Bronchial epithelial cell (primary cell): ENCODE data around the gene ZNF217. TPM values are rescaled to one million over a fixed set of nuclear protein-coding genes. Genes with fewer than 3 reads are reported as not detected.
A peak's percentile ranks its signal among the peaks of the same experiment; 100 is the strongest.
"Not testable (repeated sequence)": the region's sequence is repeated elsewhere in the genome, so short reads cannot be mapped to it uniquely, and the experiment has no call there.

Experiments
- DNase-seq: peaks from one replicate; pipeline ENCODE4 v3.0.0-alpha.2; 2010; ENCODE audit warnings: low read depth
- FAIRE-seq: peaks from 2 replicates; lab custom pipeline; 2011; peaks lifted over from hg19 to GRCh38; lab: Jason Lieb, UNC
- H3K27me3 ChIP-seq: 2 replicates; pipeline ENCODE4 v1.5.1; 2011; ENCODE audit warnings: low read length; ENCODE audit not compliant: control insufficient read depth, insufficient read depth
- H3K36me3 ChIP-seq: 2 replicates; pipeline ENCODE4 v1.5.1; 2011; ENCODE audit warnings: low read length; ENCODE audit not compliant: control insufficient read depth, insufficient read depth
- H3K4me3 ChIP-seq: 2 replicates; pipeline ENCODE4 v1.5.1; 2011; ENCODE audit warnings: mild to moderate bottlenecking, low read depth, low read length, control low read depth
- CTCF ChIP-seq: IDR thresholded peaks from 2 replicates; pipeline ENCODE4 v1.5.1; 2011; ENCODE audit warnings: mild to moderate bottlenecking, moderate library complexity, low read length, control low read depth, inconsistent platforms; ENCODE audit not compliant: insufficient read depth, severe bottlenecking
- total RNA-seq: library from RNA; depleted of rRNA; stranded (reverse); fragments of >200 nt; gene quantifications from 2 replicates; pipeline ENCODE4 v1.2.1, GENCODE V29; 2014

ZNF217 gene
- total RNA-seq, 1 donor from 2014 or later, result 24.7 TPM

- Histone ChIP-seq H3K4me3 (no peak overlapping the region), H3K27me3 (no peaks in the 10 kb centered on the region), H3K36me3 (no peaks in the 10 kb centered on the region)
- DNase-seq, result peak; percentile 96
- TF ChIP-seq CTCF, result no peak
- FAIRE-seq, result no peak
Measured at GRCh38 chr20:53621482-53622246, 28.0 kb upstream of the ZNF217 start.

GRCh38 chr20:53618490-53619000, 24.9 kb upstream of the ZNF217 start:
- not testable (repeated sequence) for H3K4me3 ChIP-seq, FAIRE-seq, DNase-seq, H3K27me3 ChIP-seq, H3K36me3 ChIP-seq

- Histone ChIP-seq H3K4me3 (no peak overlapping the region), H3K36me3 (no peaks in the 10 kb centered on the region), H3K27me3 (no peaks in the 10 kb centered on the region)
- no peak for FAIRE-seq
- DNase-seq, result peak; percentile 31
- TF ChIP-seq CTCF, result no peak
Measured at GRCh38 chr20:53617791-53618489, 24.3 kb upstream of the ZNF217 start.

- H3K4me3 ChIP-seq, H3K36me3 ChIP-seq, DNase-seq, FAIRE-seq, H3K27me3 ChIP-seq: not testable (repeated sequence)
Measured at GRCh38 chr20:53616489-53616888, 22.9 kb upstream of the ZNF217 start.

- no peak overlapping the region for H3K4me3 ChIP-seq
- no peak for DNase-seq
- no peaks in the 10 kb centered on the region for H3K27me3 ChIP-seq
- no peak for FAIRE-seq
- no peaks in the 10 kb centered on the region for H3K36me3 ChIP-seq
- no peak for TF ChIP-seq CTCF
Measured at GRCh38 chr20:53613748-53614147, 20.1 kb upstream of the ZNF217 start.

GRCh38 chr20:53612289-53612688, 18.6 kb upstream of the ZNF217 start:
- not testable (repeated sequence) for FAIRE-seq, H3K36me3 ChIP-seq, H3K27me3 ChIP-seq, H3K4me3 ChIP-seq, DNase-seq

- FAIRE-seq (no peak), DNase-seq (peak; percentile 92)
- no peaks in the 10 kb centered on the region for H3K27me3 ChIP-seq
Measured at GRCh38 chr20:53611449-53611894, 17.8 kb upstream of the ZNF217 start.

More at GRCh38 chr20:53611449-53611894, 17.8 kb upstream of the ZNF217 start:
- TF ChIP-seq CTCF, result no peak
- no peak overlapping the region for H3K4me3 ChIP-seq
- H3K36me3 ChIP-seq, result no peaks in the 10 kb centered on the region
